ENCODE results near the gene FHIP2A.
"Not testable (repeated sequence)": the region's sequence is repeated elsewhere in the genome, so short reads cannot be mapped to it uniquely, and the experiment has no call there.

FHIP2A gene

GRCh38 chr10:114811862-114812261 is 9.7 kb upstream of the FHIP2A start:
- in situ Hi-C loops (cut with HindIII; ENCODE audit: low sequenced_read_pairs), result no loop called here

GRCh38 chr10:114815791-114816190 is 5.8 kb upstream of the FHIP2A start:
- in situ Hi-C loops (cut with HindIII; ENCODE audit: low sequenced_read_pairs), result no loop called here

DNA sequence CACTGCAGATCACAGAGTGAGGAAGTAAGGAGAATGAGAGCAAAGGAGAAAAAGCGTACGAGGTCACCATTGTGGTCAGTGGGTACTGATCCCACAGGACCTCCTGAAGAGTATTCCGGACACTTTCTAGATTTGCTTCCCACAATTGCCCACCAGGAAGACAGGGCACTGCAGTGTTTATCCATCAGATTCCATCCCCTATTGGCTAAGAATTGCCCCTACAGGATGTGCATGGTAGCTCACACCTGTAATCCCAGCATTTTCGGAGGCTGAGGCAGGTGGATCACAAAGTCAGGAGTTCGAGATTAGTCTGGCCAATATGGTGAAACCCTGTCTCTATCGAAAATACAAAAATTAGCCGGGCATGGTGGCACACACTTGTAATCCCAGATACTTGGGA is 5.3 kb upstream of the FHIP2A start:
- in situ Hi-C loops (cut with HindIII; ENCODE audit: low sequenced_read_pairs), result no loop called here

DNA sequence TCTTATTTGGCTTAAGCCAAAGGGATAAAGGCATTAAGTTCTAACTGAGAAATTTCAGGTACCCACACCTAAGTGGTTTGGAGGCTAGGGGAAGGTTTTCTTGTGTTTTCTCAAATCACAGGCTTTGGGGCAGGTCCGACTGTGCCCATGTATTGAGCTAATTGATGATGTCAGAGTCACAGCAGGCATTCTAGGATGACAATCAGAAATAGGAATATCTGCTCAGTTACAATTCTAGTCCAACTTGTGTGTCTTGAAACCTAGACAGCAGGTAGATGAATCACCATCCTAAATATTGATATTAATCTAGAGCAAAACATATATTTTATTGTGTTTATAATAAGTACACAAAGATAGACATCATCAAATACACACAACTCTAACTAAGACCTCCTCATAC is 2.3 kb upstream of the FHIP2A start:
- in situ Hi-C loops (cut with HindIII; ENCODE audit: low sequenced_read_pairs), result no loop called here

DNA sequence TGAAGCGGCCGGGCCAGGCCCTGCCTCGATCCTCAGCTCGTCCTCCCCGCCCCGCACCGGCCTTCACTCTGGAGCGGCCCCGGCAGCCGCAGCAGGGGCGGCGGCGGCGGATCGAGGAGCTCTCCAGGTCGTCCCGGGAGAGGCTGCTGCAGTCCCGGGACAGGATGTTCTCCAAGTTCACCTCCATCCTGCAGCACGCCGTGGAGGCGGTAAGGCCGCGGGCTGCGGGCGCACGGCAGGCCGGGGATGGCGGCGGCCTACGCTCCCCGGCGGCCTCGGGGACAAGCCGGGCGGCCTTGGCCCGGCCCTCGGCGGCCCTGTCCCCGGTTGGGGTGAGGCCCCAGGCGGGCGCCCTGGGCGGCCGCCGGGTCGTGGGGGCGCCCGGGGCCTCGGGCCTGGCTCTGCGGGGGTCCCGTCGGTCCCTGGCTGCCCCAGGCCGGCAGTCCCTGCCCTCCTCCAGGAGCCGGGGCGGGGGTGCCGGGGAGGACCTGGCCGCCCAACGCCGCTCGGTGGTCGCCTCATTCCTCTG is 399 bp downstream of the FHIP2A start:
- in situ Hi-C loops (cut with HindIII; ENCODE audit: low sequenced_read_pairs), result no loop called here

DNA sequence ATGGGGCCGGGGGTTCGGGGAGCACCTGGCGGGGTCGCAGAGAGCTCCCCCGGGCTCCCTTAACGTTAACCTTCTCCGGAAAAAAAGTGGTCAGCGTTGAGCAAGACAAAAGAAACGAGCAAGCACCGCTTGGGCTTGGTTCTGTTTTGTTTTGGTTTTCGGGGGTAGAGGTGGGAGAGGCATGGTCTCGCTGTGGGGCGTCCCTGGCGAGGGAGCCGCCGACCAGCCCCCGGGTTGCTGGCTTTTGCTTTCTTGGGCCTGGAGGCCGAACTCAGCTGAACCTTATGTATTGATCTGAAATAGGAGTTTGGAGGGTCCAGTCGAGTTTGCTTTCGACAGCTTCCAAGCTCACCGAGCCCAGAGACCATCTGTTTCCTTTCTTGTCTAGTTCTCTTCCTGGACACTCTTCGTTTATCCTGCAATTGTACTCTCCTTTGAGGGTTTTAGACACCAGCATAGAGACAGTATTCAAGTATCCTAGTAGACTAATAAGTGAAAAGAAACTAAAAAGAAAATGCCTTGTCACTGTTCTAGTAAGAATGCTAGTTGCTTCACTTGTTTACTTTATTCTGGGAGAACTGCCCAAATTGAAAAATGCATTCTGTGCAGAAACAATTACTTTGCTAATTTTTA is 980 bp downstream of the FHIP2A start:
- in situ Hi-C loops (cut with HindIII; ENCODE audit: low sequenced_read_pairs), result no loop called here

GRCh38 chr10:114823077-114823463 is 1.5 kb downstream of the FHIP2A start:
- in situ Hi-C loops (cut with HindIII; ENCODE audit: low sequenced_read_pairs), result no loop called here

- in situ Hi-C loops (cut with HindIII; ENCODE audit: low sequenced_read_pairs), result no loop called here
These were observed 2.8 kb downstream of the FHIP2A start for GRCh38 chr10:114824391-114824790.

DNA sequence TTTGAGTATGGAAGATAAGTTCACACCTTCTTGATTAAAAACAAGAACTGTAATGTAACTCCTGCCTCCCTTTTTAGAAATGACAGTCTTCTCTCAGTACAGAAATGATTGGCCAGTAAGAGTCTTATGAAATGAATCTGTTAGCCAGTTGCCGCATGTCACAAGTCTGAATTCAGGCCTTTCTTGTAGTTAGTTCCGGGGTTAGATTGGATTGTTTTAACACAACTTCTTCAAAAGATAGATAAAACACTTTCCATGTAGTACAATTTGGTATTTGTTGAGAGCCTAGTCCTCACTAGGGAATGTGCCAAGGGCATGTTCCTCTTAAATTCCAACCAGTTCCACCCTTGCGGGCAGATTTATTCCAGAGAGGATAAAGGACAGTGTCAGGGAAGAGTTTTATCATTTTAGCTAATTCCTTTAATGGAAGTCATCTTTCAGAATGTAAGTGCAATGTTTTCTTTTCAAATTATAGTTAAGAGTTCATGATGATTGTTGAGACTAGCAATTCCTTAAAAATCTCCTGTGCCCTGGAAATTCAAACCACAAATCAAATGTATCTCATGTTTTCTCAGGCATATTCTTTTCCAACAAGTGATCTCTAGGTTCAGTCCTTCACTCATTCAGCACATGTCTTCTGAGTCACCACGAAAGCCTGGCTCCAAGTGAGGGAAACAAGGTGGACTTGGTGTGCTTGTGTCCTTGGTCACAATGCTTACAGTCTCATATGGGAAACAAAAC is 4.1 kb downstream of the FHIP2A start:
- in situ Hi-C loops (cut with HindIII; ENCODE audit: low sequenced_read_pairs), result no loop called here

- in situ Hi-C loops (cut with HindIII; ENCODE audit: low sequenced_read_pairs), result no loop called here
These were observed 7.8 kb downstream of the FHIP2A start for GRCh38 chr10:114829160-114829909.

DNA sequence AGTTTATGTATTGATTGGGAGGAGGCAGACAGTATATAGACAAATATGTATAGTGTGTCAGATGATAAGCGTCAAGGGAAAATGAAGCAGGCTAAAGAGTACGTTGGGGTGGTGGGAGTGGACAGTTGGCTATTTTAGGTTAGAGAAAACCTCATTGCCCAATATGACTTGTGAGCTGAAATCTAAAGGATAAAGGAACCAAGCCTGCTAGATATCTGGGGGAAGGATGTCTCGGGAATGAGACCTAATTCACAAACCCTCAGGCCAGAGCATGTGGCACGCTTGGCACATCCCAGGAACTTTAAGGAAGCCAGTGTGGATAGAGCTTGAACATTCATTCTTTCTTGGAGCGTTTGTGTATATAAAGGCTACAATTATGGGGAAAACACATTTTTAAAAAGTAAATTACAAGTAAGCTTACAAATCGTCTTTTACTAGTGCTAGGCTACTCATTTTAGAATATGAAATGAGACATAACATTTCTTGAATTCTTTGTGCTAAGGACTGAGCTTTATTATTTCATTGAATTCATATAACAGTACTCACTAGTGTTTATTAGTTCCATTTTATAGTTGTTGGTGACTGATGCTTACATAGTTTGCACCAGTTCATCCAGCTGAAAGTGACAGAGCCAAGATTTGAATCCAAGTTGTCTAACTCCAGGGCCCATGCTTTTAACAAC is 9.7 kb downstream of the FHIP2A start:
- in situ Hi-C loops (cut with HindIII; ENCODE audit: low sequenced_read_pairs), result loop anchor here (5.0 kb wide), 1 partner anchor 41 kb away; no protein-coding TSS in a partner anchor

DNA sequence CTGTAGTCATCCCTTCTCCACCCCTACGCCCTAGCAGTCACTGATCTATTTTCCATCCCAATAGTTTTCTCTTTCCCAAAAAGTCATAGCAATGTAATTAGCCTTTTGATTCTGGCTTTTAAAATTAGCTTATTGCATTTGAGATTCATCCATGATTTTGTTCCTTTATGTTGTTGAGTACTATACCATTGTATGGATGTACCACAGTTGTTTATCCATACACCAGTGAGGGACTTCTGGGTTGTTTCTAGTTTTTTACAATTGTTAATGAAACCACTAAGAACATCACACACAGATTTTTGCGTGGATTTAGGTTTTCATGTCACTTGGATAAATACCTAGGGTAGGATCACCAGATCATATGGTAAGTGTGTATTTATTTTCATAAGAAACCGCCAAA is 16.1 kb downstream of the FHIP2A start:
- in situ Hi-C loops (cut with HindIII; ENCODE audit: low sequenced_read_pairs), result no loop called here

DNA sequence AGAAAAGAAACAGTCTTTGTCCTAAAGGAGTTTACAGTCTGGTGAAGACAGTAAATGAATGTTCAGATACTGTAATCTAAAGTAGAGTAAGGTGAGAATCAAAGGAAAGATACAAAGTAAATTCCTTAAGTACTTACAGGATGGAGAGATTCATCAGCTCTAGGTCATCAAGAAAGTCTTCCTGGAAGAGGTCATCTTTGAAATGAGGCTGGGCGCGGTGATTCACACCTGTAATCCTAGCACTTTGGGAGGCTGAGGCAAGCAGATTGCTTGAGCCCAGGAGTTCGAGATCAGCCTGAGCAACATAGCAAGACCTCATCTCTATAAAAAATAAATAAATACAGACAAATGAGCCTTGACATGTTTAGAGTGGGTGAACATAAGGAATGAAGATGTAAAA is 18.3 kb downstream of the FHIP2A start:
- in situ Hi-C loops (cut with HindIII; ENCODE audit: low sequenced_read_pairs), result no loop called here

DNA sequence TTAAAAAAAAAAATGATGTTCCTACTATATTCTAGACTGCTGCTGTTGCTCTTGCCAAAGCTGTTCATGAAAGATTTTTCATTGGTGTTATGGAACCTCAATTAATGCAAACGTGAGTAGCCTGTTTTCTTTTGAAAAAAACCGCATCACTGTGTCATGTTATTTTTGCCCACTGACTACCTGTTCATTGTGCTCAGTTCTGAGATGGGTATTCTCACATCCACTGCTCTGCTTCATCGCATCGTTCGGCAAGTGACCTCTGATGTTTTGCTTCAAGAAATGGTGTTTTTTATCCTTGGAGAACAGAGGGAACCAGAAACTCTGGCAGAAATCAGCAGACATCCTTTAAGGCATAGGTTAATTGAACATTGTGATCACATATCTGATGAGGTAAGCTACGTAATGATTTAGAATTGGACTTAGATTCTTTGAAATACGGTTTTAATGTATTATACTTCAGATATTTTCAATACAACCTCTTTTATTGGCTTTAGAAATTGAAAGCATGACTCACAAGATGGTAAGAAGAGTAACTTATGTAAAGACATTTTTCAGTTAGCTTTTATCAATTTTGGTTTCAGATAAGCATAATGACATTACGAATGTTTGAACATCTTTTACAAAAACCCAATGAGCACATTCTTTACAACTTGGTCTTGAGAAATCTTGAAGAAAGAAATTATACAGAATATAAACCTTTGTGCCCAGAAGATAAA is 24.6 kb downstream of the FHIP2A start:
- in situ Hi-C loops (cut with HindIII; ENCODE audit: low sequenced_read_pairs), result no loop called here

DNA sequence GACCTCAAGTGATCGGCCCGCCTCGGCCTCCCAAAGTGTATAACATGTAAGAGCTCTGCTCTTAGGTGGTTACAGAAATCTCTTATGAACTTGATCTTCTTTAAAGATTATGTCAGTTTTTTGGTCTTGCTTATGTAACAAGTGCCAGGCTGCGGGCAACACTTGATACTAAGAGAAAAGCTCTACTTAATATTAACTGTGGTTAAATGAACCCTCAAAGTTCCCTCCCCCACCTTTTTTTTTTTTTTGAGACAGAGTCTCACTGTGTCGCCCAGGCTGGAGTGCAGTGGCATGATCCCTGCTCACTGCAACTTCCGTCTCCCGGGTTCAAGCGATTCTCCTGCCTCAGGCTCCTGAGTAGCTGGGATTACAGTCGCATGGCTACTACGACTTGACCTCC is 25.9 kb downstream of the FHIP2A start:
- in situ Hi-C loops (cut with HindIII; ENCODE audit: low sequenced_read_pairs), result not testable (repeated sequence)

DNA sequence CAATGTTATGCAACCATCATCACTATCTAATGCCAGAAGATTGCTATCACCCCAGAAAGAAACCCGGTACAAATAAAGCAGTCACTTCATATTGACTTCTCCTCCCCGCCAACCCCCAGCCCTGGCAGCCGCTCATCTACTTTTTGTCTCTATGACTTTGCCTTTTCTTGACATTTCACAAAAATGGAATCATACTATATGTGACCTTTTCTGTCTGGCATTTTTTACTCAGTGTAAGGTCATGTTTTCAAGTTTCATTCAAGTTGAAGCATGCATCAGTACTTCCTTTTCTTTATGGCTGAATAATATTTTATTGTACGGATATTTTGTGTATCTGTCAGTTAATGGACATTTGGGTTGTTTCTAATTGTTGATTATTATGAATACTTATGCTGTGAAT is 28.1 kb downstream of the FHIP2A start:
- in situ Hi-C loops (cut with HindIII; ENCODE audit: low sequenced_read_pairs), result no loop called here

DNA sequence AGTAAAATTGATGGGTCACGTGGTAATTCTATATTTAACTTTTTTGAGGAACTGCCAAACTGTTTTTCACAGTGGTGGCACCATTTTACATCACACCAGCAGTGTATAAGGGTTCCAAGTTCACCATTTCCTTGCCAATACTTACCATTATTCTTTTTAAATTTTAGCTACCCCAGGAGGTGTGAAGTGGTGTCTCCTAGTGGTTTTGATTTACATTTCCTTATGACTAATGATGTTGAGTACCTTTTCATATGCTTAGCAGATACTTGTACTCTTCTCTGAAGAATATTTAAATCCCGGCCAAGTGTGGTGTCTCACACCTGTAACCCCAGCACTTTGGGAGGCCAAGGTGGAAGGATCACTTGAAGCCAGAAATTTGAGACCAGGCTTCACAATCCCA is 28.5 kb downstream of the FHIP2A start:
- in situ Hi-C loops (cut with HindIII; ENCODE audit: low sequenced_read_pairs), result no loop called here

DNA sequence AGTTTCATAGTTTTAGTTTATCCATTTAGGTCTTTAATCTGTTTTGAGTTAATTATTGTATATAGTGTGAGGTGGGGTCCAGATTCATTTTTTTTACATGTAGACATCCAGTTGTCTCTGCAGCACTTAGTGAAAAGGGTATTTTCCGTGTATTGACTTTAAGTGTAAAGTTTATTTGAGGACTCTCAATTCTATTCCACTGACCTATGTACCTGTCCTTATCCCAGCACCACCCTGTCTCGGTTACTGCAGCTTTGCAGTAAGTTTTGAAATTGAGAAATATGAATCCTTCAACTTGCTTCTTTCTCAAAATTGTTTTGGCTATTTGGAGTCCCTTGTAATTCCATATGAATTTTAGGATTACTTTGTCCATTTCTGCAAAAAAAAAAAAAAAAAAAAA is 29.8 kb downstream of the FHIP2A start:
- in situ Hi-C loops (cut with HindIII; ENCODE audit: low sequenced_read_pairs), result no loop called here

DNA sequence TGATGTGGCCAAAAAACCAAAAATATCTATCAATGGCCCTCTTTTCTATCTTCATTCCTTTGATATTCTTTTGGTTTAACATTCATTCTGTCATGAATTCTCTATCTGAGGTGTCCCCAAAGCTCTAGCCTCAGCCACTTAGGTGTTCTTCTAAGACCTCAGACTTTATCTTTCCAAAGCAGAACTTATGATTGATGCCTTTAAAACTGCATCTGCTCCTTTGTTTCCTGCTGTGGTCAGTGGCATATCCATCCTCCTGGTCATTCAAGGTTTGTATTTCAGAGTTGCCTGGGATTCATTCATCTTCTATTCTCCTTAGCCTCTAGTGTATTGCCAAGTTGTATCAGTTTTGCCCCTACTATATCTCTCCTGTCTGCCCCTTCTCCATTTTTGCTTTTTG is 30.6 kb downstream of the FHIP2A start:
- in situ Hi-C loops (cut with HindIII; ENCODE audit: low sequenced_read_pairs), result no loop called here

DNA sequence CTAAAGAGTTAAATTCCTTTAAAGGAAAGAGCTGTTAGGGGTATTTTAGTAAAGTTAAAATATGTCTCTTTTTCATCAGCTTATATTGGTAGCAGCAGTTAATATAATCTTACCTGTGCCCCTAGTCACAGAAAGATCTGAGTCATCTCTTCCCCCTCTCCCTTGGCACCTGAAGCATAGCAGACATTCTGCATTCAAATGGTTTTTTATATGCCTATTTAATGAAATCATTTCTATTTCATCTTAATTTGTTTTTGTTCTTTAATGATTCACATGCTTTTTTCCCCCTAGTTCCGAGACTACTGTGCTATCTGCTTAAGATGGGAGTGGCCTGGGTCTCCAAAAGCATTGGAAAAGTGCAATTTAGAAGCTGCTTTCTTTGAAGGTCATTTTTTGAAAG is 33.3 kb downstream of the FHIP2A start:
- in situ Hi-C loops (cut with HindIII; ENCODE audit: low sequenced_read_pairs), result no loop called here
